B cell (primary cell): ENCODE results near the gene PRKRIP1. TPM values are rescaled to one million over a fixed set of nuclear protein-coding genes. Genes with fewer than 3 reads are reported as not detected.
"Not testable (repeated sequence)": the region's sequence is repeated elsewhere in the genome, so short reads cannot be mapped to it uniquely, and the experiment has no call there.

Experiments used
- ATAC-seq: fragments of 200-7000 bp; cut with Tn5 transposase; one replicate; pipeline ENCODE4 v1.10.0; 2021; ENCODE audit warnings: low read depth, mild to moderate bottlenecking, moderate number of reproducible peaks, moderate library complexity
- CTCF ChIA-PET: fragments of 350-600 bp; sonication (Branson Sonifier 250); formaldehyde crosslinking; loops from one replicate; lab custom pipeline; 2021; ENCODE audit warnings: antibody characterized with exemption, inconsistent platforms; lab: Charles Lee
- POLR2A ChIA-PET: fragments of 350-600 bp; sonication (Branson Sonifier 250); formaldehyde crosslinking; loops from one replicate; lab custom pipeline; 2021; ENCODE audit warnings: antibody characterized with exemption; lab: Charles Lee
- DNase-seq: peaks from one replicate; pipeline ENCODE4 v3.0.0; 2013
- H2AFZ ChIP-seq: 2 replicates; pipeline ENCODE4 v1.6.1; 2012; ENCODE audit warnings: mild to moderate bottlenecking, low read depth, low read length; ENCODE audit not compliant: insufficient read depth, poor library complexity, severe bottlenecking
- H3K27ac ChIP-seq, 2 donors: 1 replicate in 1 of 2; 2 replicates in 1 of 2; pipeline ENCODE4 v1.5.1; 2012 to 2013; ENCODE audit warnings: low read length in 2 of 2, mild to moderate bottlenecking in 2 of 2, moderate library complexity in 1 of 2
- H3K27me3 ChIP-seq, 4 experiments: fragments of 200-600 bp in 1 of 4; sonication (generic) in 1 of 4; replicated peaks in 1 of 4; 1 replicate in 2 of 4; 2 replicates in 2 of 4; pipeline versions ENCODE4 v1.6.1 to v1.7.0; 2013 to 2016; ENCODE audit warnings: low read length in 3 of 4, mild to moderate bottlenecking in 2 of 4, mixed read lengths in 1 of 4, moderate library complexity in 1 of 4; ENCODE audit not compliant: insufficient read depth in 4 of 4, control insufficient read depth in 3 of 4; ENCODE audit errors: control extremely low read depth in 1 of 4
- H3K36me3 ChIP-seq, 2 experiments: replicated peaks in 1 of 2; 1 replicate in 1 of 2; 2 replicates in 1 of 2; pipeline versions ENCODE4 v1.6.1 to v1.7.1; 2013; ENCODE audit warnings: low read length in 1 of 2; ENCODE audit not compliant: insufficient read depth in 2 of 2, control insufficient read depth in 1 of 2; ENCODE audit errors: control extremely low read depth in 1 of 2, extremely low read depth in 1 of 2
- H3K4me1 ChIP-seq, 2 donors: fragments of 200-600 bp in 1 of 2; sonication (generic) in 1 of 2; 1 replicate in 1 of 2; 2 replicates in 1 of 2; pipeline versions ENCODE4 v1.5.1 to v1.6.1; 2013 to 2017; ENCODE audit warnings: low read length in 2 of 2; ENCODE audit not compliant: control insufficient read depth in 2 of 2, insufficient read depth in 2 of 2
- H3K4me2 ChIP-seq: replicated peaks from 2 replicates; pipeline ENCODE3; 2012; ENCODE audit warnings: mild to moderate bottlenecking, low read depth, low read length; ENCODE audit not compliant: poor library complexity, severe bottlenecking
- H3K4me3 ChIP-seq, 5 experiments: fragments of 200-600 bp in 1 of 5; sonication (generic) in 1 of 5; 1 replicate in 3 of 5; 2 replicates in 2 of 5; pipeline versions ENCODE4 v1.5.1 to v1.7.0; 2011 to 2016; ENCODE audit warnings: low read length in 4 of 5, mild to moderate bottlenecking in 4 of 5, low read depth in 2 of 5, control low read depth in 1 of 5, moderate library complexity in 1 of 5; ENCODE audit not compliant: insufficient read depth in 1 of 5; ENCODE audit errors: control extremely low read depth in 1 of 5, extremely low read depth in 1 of 5
- H3K79me2 ChIP-seq: fragments of 200-600 bp; sonication (generic); one replicate; pipeline ENCODE4 v1.6.0; 2016; ENCODE audit warnings: low read length; ENCODE audit not compliant: control insufficient read depth, insufficient read depth
- H3K9ac ChIP-seq: fragments of 200-600 bp; sonication (generic); 2 replicates; pipeline ENCODE4 v1.6.1; 2017; ENCODE audit warnings: mild to moderate bottlenecking, low read length, moderate library complexity
- H3K9me3 ChIP-seq, 3 donors: one replicate each; pipeline versions ENCODE4 v1.6.1 to v1.7.1; 2013; ENCODE audit warnings: low read length in 2 of 3; ENCODE audit not compliant: control insufficient read depth in 2 of 3, insufficient read depth in 1 of 3; ENCODE audit errors: control extremely low read depth in 1 of 3
- H4K20me1 ChIP-seq: 2 replicates; pipeline ENCODE4 v1.6.0; 2012; ENCODE audit warnings: mild to moderate bottlenecking, low read length; ENCODE audit not compliant: insufficient read depth, control insufficient read depth, poor library complexity, severe bottlenecking
- H3K27ac Mint-ChIP-seq: one replicate; pipeline ENCODE4 v1.8.0; 2021; ENCODE audit warnings: mixed read lengths
- H3K27me3 Mint-ChIP-seq: one replicate; pipeline ENCODE4 v1.8.0; 2021; ENCODE audit warnings: mixed read lengths
- H3K4me1 Mint-ChIP-seq: one replicate; pipeline ENCODE4 v1.8.0; 2021; ENCODE audit warnings: mixed read lengths
- H3K4me3 Mint-ChIP-seq: one replicate; pipeline ENCODE4 v1.8.0; 2021; ENCODE audit warnings: mixed read lengths
- H3K9me3 Mint-ChIP-seq: one replicate; pipeline ENCODE4 v1.8.0; 2022; ENCODE audit warnings: mixed read lengths; ENCODE audit not compliant: insufficient read depth
- CTCF ChIP-seq: fragments of 200-600 bp; IDR thresholded peaks from one replicate; pipeline ENCODE4 v1.8.0; 2022; ENCODE audit warnings: antibody characterized with exemption, mild to moderate bottlenecking
- EZH2 ChIP-seq: IDR thresholded peaks from 2 replicates; pipeline ENCODE4 v1.6.1; 2012; ENCODE audit warnings: borderline replicate concordance, low read depth, mild to moderate bottlenecking, moderate library complexity, low read length; ENCODE audit not compliant: insufficient read depth, poor library complexity, severe bottlenecking
- WGBS: methylation state at CpG from one replicate; pipeline ENCODE4 v1.1.5; 2013; ENCODE audit warnings: missing lambda C conversion rate; ENCODE audit not compliant: insufficient coverage; 5-methylcytosine and 5-hydroxymethylcytosine counted together
- intact Hi-C: fragments of 100-400 bp; cut with micrococcal nuclease; formaldehyde crosslinking; loops from one replicate; pipeline ENCODE4 v1.10.0; 2022
- polyA plus RNA-seq: library from polyadenylated mRNA; depleted of rRNA; stranded (reverse); fragments of >200 nt; gene quantifications from 2 replicates; pipeline ENCODE4 v1.2.3, GENCODE V29; 2012
- total RNA-seq, 2 donors: library from RNA; stranded (reverse); fragments of 120-200 nt in 1 of 2; gene quantifications; 1 replicate in 1 of 2; 2 replicates in 1 of 2; pipeline versions ENCODE4 v1.2.3 to v1.2.4, GENCODE V29; 2013 to 2022

PRKRIP1 gene
- total and polyA plus RNA-seq, 2 donors (not counting 1 experiment from before 2014, with no cell fraction given): 57.1 to 59.1 TPM

- DNase-seq: no peak
- H3K27ac Mint-ChIP-seq: no peak overlapping the region
- Histone ChIP-seq H3K27me3 (no peaks in the 10 kb centered on the region), H3K79me2 (peaks cover 5% of the 10 kb centered on the region), H3K9ac (no peak overlapping the region), H3K27ac (no peak overlapping the region), H3K4me3 (no peak overlapping the region), H3K36me3 (peaks cover 0 to 36% of the 10 kb centered on the region in 2 experiments), H4K20me1 (no peaks in the 10 kb centered on the region), H3K9me3 (no peaks in the 10 kb centered on the region), H2AFZ (no peak overlapping the region), H3K4me1 (no peaks in the 10 kb centered on the region), H3K4me2 (no peak overlapping the region)
- H3K9me3 Mint-ChIP-seq: no peaks in the 10 kb centered on the region
- H3K4me3 Mint-ChIP-seq: no peak overlapping the region
- ChIA-PET CTCF (interaction anchor here (1.5 kb wide), 1 partner anchor 10 kb away, joined by 3 read pairs; no protein-coding TSS in a partner anchor), POLR2A (interaction anchor here (0.6 kb wide), 1 partner anchor 25 kb away, joined by 3 read pairs; no protein-coding TSS in a partner anchor)
- 92% methylated on average over 16 of the region's 23 CpGs for WGBS
- no peaks in the 10 kb centered on the region for H3K4me1 Mint-ChIP-seq
- no peaks in the 10 kb centered on the region for H3K27me3 Mint-ChIP-seq
- intact Hi-C loops: no loop called here
- TF ChIP-seq CTCF (no peak), EZH2 (no peak)
- no peak for ATAC-seq
These were observed 77.3 kb downstream of the PRKRIP1 start for GRCh38 chr7:102473271-102473991.

GRCh38 chr7:102474116-102474515 lies 78.0 kb downstream of the PRKRIP1 start:
- H3K27me3 Mint-ChIP-seq, H3K27ac ChIP-seq, H3K4me1 Mint-ChIP-seq, ATAC-seq, H2AFZ ChIP-seq, H3K9me3 Mint-ChIP-seq, H3K4me3 Mint-ChIP-seq, H3K4me3 ChIP-seq, H3K4me2 ChIP-seq, DNase-seq, CTCF ChIA-PET, POLR2A ChIA-PET, H3K27ac Mint-ChIP-seq, H3K9me3 ChIP-seq, H3K79me2 ChIP-seq, H4K20me1 ChIP-seq, H3K9ac ChIP-seq, intact Hi-C loops, H3K27me3 ChIP-seq, H3K4me1 ChIP-seq: not testable (repeated sequence)
- WGBS: no CpG with 5 or more reads among the region's 14 CpGs
- H3K36me3 ChIP-seq: peaks cover 0 to 35% of the 10 kb centered on the region in 2 experiments

DNA sequence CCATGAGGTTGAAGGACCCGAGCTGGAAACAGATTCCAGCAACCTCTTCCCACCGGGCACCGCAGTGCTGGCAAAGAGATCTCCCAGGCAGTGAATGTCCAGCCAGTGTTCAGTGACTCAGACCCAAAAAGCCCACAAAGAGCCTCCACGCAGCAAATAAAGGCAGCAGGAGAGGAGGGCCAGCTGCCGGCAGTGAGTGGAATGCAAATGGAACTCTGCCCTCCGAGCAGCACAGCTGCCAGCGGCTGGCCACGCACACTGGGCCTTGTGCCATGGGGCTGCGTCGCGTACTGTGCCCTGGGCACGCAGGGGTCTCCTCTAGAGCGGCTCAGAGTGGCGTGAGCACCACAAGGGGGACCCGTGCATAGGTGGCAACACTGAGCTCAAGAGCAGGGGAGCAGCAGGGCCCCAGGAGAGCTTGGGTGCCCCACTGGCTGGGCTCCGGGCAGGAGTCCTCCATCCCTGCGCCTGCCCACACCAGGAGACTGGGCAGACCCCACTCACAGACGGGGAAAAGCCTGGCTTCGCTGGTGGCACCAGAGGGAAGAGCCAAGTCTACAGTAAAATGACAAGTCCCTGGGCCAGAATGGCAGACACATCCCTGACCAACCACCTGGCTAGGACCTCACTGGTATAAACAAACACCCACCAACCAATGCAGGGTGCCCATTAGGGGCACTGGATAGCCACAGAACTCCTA lies 78.7 kb downstream of the PRKRIP1 start:
- H3K9me3 Mint-ChIP-seq, ATAC-seq, H3K27ac ChIP-seq, H3K79me2 ChIP-seq, CTCF ChIA-PET, intact Hi-C loops, H3K27me3 Mint-ChIP-seq, H3K27me3 ChIP-seq, H2AFZ ChIP-seq, H3K4me3 Mint-ChIP-seq, H3K9me3 ChIP-seq, H3K4me2 ChIP-seq, H3K4me1 ChIP-seq, H3K4me1 Mint-ChIP-seq, POLR2A ChIA-PET, H4K20me1 ChIP-seq, DNase-seq, H3K4me3 ChIP-seq, H3K27ac Mint-ChIP-seq, H3K9ac ChIP-seq: not testable (repeated sequence)
- peaks cover 0 to 33% of the 10 kb centered on the region in 2 experiments for H3K36me3 ChIP-seq
- no CpG with 5 or more reads among the region's 19 CpGs for WGBS
